ENCODE data around the gene CCR7.

GRCh38 chr17:40556884-40557414 is 8.3 kb downstream of the CCR7 start:
- TF ChIP-seq CTCF (conservative IDR thresholded peaks at IDR 0.05 in 1 of 2, IDR thresholded peaks at IDR 0.05 in 1 of 2; ENCODE audit: extremely low read depth in 1 of 2, insufficient read depth in 1 of 2, low read depth in 1 of 2, low read length in 2 of 2) (no peak), EZH2 (IDR thresholded peaks at IDR 0.05; ENCODE audit: borderline replicate concordance, low read length) (no peak)
